Osteocyte (in vitro differentiated cells): Measurements from ENCODE around the gene CDK9. TPM values are rescaled to one million over a fixed set of nuclear protein-coding genes. Genes with fewer than 3 reads are reported as not detected.

Source experiments
- DNase-seq: peaks from one replicate; pipeline ENCODE4 v3.0.0; 2021; ENCODE audit warnings: mixed read lengths; ENCODE audit not compliant: unreplicated experiment; ENCODE audit errors: extremely low spot score
- H3K27ac Mint-ChIP-seq: one replicate; pipeline ENCODE4 v1.8.0; 2021; ENCODE audit warnings: mild to moderate bottlenecking, mixed read lengths; ENCODE audit not compliant: unreplicated experiment
- H3K27me3 Mint-ChIP-seq: one replicate; pipeline ENCODE4 v1.8.0; 2021; ENCODE audit warnings: mixed read lengths; ENCODE audit not compliant: unreplicated experiment
- H3K36me3 Mint-ChIP-seq: one replicate; pipeline ENCODE4 v1.8.0; 2021; ENCODE audit warnings: mixed read lengths; ENCODE audit not compliant: unreplicated experiment
- H3K4me1 Mint-ChIP-seq: one replicate; pipeline ENCODE4 v1.8.0; 2021; ENCODE audit warnings: mixed read lengths; ENCODE audit not compliant: unreplicated experiment
- H3K4me3 Mint-ChIP-seq: one replicate; pipeline ENCODE4 v1.8.0; 2021; ENCODE audit warnings: mild to moderate bottlenecking, moderate library complexity, mixed read lengths; ENCODE audit not compliant: unreplicated experiment
- H3K9me3 Mint-ChIP-seq: one replicate; pipeline ENCODE4 v1.8.0; 2021; ENCODE audit warnings: mixed read lengths; ENCODE audit not compliant: unreplicated experiment
- total RNA-seq: library from RNA; stranded (reverse); gene quantifications from 2 replicates; pipeline ENCODE4 v1.2.1, GENCODE V29; 2021
- TF ChIP-seq, protein P1 (sequence below): fragments of 200-600 bp; sonication (generic); IDR thresholded peaks from 2 replicates; pipeline ENCODE4 v1.5.0; 2021; ENCODE audit warnings: antibody characterized with exemption, mild to moderate bottlenecking, moderate library complexity

Gene CDK9
- total RNA-seq, 1 donor from 2014 or later = 78.5 TPM

DNA sequence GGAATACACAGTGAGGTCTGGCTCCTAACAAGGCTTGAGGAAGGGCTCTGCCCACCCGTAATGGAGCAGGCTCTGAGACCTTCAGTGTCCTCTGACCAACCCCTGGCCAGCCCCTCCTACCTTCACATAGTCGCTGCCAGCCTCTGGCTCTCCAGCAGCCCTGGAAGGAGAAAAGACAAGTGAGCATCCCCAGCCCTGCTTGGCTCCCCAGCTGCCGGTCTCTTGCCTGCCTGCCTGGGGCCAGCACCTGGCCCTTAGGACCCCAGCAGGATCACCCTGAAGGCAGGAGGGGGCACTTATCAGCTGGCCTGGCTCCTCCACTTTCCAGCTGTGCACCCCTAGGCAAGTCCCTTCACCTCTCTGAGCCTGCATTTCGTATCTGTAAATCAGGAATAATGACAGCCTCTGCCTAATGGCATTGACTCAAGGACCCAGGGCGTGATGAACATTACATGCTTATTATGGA lies 24.3 kb upstream of the CDK9 start:
- DNase-seq = no peak
- Mint-ChIP-seq H3K4me1 (peaks cover 54% of the 10 kb centered on the region), H3K27ac (peak overlapping the region; percentile 81), H3K4me3 (no peak overlapping the region), H3K9me3 (no peaks in the 10 kb centered on the region), H3K36me3 (peaks cover 15% of the 10 kb centered on the region), H3K27me3 (no peaks in the 10 kb centered on the region)
- TF ChIP-seq, protein P1, sequence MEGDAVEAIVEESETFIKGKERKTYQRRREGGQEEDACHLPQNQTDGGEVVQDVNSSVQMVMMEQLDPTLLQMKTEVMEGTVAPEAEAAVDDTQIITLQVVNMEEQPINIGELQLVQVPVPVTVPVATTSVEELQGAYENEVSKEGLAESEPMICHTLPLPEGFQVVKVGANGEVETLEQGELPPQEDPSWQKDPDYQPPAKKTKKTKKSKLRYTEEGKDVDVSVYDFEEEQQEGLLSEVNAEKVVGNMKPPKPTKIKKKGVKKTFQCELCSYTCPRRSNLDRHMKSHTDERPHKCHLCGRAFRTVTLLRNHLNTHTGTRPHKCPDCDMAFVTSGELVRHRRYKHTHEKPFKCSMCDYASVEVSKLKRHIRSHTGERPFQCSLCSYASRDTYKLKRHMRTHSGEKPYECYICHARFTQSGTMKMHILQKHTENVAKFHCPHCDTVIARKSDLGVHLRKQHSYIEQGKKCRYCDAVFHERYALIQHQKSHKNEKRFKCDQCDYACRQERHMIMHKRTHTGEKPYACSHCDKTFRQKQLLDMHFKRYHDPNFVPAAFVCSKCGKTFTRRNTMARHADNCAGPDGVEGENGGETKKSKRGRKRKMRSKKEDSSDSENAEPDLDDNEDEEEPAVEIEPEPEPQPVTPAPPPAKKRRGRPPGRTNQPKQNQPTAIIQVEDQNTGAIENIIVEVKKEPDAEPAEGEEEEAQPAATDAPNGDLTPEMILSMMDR = no peak

DNA sequence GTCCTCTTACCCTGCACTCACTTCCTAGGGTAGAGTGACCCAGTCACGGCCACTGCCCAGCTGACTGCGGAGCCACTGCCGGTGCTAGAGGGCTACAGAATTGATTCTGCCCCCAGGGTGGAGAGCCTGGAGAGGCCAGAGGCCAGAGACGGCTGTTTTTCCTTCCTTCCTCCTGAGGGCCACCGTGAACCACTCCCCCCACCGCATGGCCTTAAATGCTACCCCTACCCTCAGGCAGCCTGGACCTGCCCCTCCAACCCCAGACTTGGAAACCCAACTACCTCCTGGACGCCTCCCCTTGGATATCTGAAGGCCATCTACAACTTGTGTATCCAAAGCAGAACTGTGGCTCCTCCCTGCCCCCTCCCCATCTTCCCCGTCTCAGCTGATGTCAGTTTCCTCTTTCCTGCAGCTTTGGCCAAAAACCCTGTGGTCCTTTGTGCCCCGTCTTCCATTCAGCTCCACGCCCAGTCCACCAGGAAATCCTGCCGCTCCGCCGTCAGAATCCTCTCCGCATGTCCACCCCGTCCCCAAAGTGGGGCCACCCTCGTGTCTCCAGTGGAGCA lies 23.6 kb upstream of the CDK9 start:
- Mint-ChIP-seq H3K27ac (peak overlapping the region; percentile 81), H3K27me3 (no peaks in the 10 kb centered on the region), H3K4me3 (no peak overlapping the region), H3K36me3 (peaks cover 20% of the 10 kb centered on the region), H3K9me3 (no peaks in the 10 kb centered on the region), H3K4me1 (peaks cover 60% of the 10 kb centered on the region)
- no peak for DNase-seq
- TF ChIP-seq, protein P1 = no peak

DNA sequence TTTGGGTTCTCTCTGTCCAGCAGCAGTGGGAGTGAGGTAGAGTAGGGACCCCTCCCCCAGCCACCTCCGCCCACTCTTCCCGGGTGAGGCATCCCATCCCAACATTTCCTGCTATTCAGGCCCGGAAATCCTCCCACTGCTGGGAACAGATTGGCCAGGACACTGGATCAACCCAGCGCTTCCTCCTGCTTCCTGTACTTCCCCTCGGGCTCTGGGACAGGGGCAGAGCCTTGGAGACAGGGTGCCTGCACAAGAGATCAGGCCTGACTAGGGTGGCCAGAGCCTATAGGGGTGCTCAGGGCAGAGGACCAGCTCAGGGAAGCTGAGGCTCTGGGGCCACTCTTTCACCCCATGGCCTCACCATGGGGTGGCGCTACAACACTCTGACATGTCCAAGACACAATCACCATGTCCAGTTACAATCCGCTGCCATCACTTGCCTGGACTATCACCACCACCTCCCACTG lies 21.9 kb upstream of the CDK9 start:
- H3K4me3 Mint-ChIP-seq = no peak overlapping the region
- peaks cover 15% of the 10 kb centered on the region for H3K36me3 Mint-ChIP-seq
- H3K27me3 Mint-ChIP-seq = no peaks in the 10 kb centered on the region
- TF ChIP-seq, protein P1 = peak; percentile 46
- H3K27ac Mint-ChIP-seq = peak overlapping the region; percentile 60
- DNase-seq = no peak
- H3K9me3 Mint-ChIP-seq = no peaks in the 10 kb centered on the region
- H3K4me1 Mint-ChIP-seq = peaks cover 69% of the 10 kb centered on the region

DNA sequence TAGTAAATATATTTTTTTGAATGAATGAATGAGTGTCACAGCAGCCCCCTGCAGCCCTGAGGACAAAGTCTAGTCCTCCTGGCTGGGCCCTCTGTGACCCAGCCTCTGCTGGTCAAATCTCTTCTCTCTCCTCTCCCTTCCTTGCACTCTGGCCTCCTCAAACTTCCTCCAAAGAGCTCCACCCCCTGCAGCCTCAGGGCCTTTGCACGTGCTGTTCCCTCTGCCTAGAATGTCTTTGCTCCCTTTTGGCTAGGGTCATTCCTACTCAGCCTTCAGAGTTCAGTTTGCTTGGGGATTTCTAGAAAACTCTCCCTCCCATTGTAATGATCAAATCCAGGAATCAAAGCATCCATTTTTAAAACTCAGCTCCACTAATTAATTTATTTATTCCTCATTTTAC lies 20.4 kb upstream of the CDK9 start:
- H3K4me1 Mint-ChIP-seq = peaks cover 81% of the 10 kb centered on the region
- TF ChIP-seq, protein P1 = no peak
- H3K27me3 Mint-ChIP-seq = no peaks in the 10 kb centered on the region

DNA sequence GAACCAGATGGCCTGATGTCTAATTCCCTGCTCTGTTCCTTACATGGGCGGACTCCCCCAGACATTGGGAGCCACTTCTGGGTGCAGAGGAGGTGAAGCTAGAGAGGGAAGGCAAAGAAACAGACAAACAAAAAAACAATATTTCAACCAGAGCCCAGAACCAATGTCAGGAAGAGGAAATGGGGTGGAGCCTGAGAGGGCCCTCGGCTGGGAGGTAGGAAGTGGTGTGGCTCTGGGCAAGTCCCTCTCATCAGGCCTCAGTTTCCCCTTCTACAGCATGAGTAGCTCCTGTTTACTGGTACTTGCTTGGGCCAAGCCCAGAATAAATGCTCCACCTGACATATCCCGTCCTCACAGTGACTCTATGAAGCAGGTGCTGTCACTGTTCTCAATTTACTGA lies 18.4 kb upstream of the CDK9 start:
- Mint-ChIP-seq H3K36me3 (peaks cover 14% of the 10 kb centered on the region), H3K4me3 (peak overlapping the region; percentile 94), H3K27ac (peak overlapping the region; percentile 98), H3K27me3 (no peaks in the 10 kb centered on the region), H3K4me1 (peaks cover 80% of the 10 kb centered on the region), H3K9me3 (no peaks in the 10 kb centered on the region)
- TF ChIP-seq, protein P1 = no peak
- no peak for DNase-seq

More for the DNA sequence above, 20.4 kb upstream of the CDK9 start:
- Mint-ChIP-seq H3K27ac (peak overlapping the region; percentile 6), H3K9me3 (no peaks in the 10 kb centered on the region), H3K4me3 (no peak overlapping the region), H3K36me3 (peaks cover 14% of the 10 kb centered on the region)
- no peak for DNase-seq
